Renal cortical epithelial cell (primary cell): ENCODE data around the gene TRAPPC3L. TPM values are rescaled to one million over a fixed set of nuclear protein-coding genes. Genes with fewer than 3 reads are reported as not detected.
A peak's percentile ranks its signal among the peaks of the same experiment; 100 is the strongest.

Source experiments
- DNase-seq: peaks from one replicate; pipeline ENCODE4 v3.0.0-alpha.2; 2011; ENCODE audit warnings: low read depth
- total RNA-seq: library from RNA; depleted of rRNA; stranded (reverse); fragments of >200 nt; gene quantifications from 2 replicates; pipeline ENCODE4 v1.2.3, GENCODE V29; 2014

TRAPPC3L gene
- total RNA-seq: not detected in 2 replicates

- DNase-seq: no peak
Measured at GRCh38 chr6:116545651-116546050, at the start of gene TRAPPC3L. TRAPPC3L (minus strand) TSS chr6:116545684; CDS start chr6:116545514, 170 bp downstream.

GRCh38 chr6:116595247-116595646, 49.8 kb upstream of the TRAPPC3L start:
- DNase-seq: no peak

GRCh38 chr6:116586738-116587137, 41.3 kb upstream of the TRAPPC3L start:
- DNase-seq: no peak

GRCh38 chr6:116586276-116586675, 40.8 kb upstream of the TRAPPC3L start:
- no peak for DNase-seq

GRCh38 chr6:116580198-116580597, 34.7 kb upstream of the TRAPPC3L start:
- no peak for DNase-seq

- DNase-seq: no peak
Measured at GRCh38 chr6:116579143-116579542, 33.7 kb upstream of the TRAPPC3L start.

GRCh38 chr6:116578335-116578734, 32.9 kb upstream of the TRAPPC3L start:
- DNase-seq: no peak

GRCh38 chr6:116577486-116577885, 32.0 kb upstream of the TRAPPC3L start:
- no peak for DNase-seq

GRCh38 chr6:116575227-116575626, 29.7 kb upstream of the TRAPPC3L start:
- DNase-seq: no peak

GRCh38 chr6:116572162-116572561, 26.7 kb upstream of the TRAPPC3L start:
- peak; percentile 36 for DNase-seq

GRCh38 chr6:116571683-116572000, 26.2 kb upstream of the TRAPPC3L start:
- DNase-seq: no peak

GRCh38 chr6:116570856-116571682, 25.6 kb upstream of the TRAPPC3L start, which contains the start of gene RWDD1:
RWDD1 (plus strand) TSS chr6:116571504; CDS start chr6:116571583, 79 bp downstream.
- DNase-seq: peak; percentile 96

GRCh38 chr6:116568821-116569755, 23.6 kb upstream of the TRAPPC3L start:
- DNase-seq: peak; percentile 11

GRCh38 chr6:116568111-116568510, 22.6 kb upstream of the TRAPPC3L start:
- DNase-seq: no peak

GRCh38 chr6:116564921-116565872, 19.7 kb upstream of the TRAPPC3L start:
- no peak for DNase-seq

GRCh38 chr6:116564311-116564710, 18.8 kb upstream of the TRAPPC3L start:
- no peak for DNase-seq

- DNase-seq: no peak
Measured at GRCh38 chr6:116563830-116564229, 18.3 kb upstream of the TRAPPC3L start.

GRCh38 chr6:116562614-116563013, 17.1 kb upstream of the TRAPPC3L start:
- DNase-seq: no peak

- no peak for DNase-seq
Measured at GRCh38 chr6:116562019-116562403, 16.5 kb upstream of the TRAPPC3L start.

GRCh38 chr6:116561377-116562018, 16.0 kb upstream of the TRAPPC3L start:
- peak; percentile 69 for DNase-seq

- DNase-seq: no peak
Measured at GRCh38 chr6:116560130-116560529, 14.6 kb upstream of the TRAPPC3L start.
